GM13977 (cell line): ENCODE results near the gene CDK17.

Source experiments
- DNase-seq: peaks from one replicate; pipeline ENCODE4 v3.0.0; 2012; ENCODE audit warnings: low spot score
- in situ Hi-C: fragments of 300-500 bp; cut with MboI; formaldehyde crosslinking; loops from one replicate; pipeline ENCODE4 v1.12.0; 2022; ENCODE audit warnings: low sequenced_read_pairs, low pct_unique_long_range_greater_than_20kb, mixed read lengths, inconsistent platforms; ENCODE audit not compliant: unreplicated experiment
- TF ChIP-seq, protein P1 (sequence below): IDR thresholded peaks from 2 replicates; pipeline ENCODE4 v1.5.1; 2012; ENCODE audit warnings: mild to moderate bottlenecking, control low read depth; ENCODE audit not compliant: insufficient read depth; ENCODE audit errors: extremely low read depth, missing control alignments

CDK17 gene

GRCh38 chr12:96427269-96427729, 27.1 kb upstream of the CDK17 start:
- no peak for DNase-seq
- TF ChIP-seq, protein P1, sequence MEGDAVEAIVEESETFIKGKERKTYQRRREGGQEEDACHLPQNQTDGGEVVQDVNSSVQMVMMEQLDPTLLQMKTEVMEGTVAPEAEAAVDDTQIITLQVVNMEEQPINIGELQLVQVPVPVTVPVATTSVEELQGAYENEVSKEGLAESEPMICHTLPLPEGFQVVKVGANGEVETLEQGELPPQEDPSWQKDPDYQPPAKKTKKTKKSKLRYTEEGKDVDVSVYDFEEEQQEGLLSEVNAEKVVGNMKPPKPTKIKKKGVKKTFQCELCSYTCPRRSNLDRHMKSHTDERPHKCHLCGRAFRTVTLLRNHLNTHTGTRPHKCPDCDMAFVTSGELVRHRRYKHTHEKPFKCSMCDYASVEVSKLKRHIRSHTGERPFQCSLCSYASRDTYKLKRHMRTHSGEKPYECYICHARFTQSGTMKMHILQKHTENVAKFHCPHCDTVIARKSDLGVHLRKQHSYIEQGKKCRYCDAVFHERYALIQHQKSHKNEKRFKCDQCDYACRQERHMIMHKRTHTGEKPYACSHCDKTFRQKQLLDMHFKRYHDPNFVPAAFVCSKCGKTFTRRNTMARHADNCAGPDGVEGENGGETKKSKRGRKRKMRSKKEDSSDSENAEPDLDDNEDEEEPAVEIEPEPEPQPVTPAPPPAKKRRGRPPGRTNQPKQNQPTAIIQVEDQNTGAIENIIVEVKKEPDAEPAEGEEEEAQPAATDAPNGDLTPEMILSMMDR: no peak
- in situ Hi-C loops: no loop called here

DNA sequence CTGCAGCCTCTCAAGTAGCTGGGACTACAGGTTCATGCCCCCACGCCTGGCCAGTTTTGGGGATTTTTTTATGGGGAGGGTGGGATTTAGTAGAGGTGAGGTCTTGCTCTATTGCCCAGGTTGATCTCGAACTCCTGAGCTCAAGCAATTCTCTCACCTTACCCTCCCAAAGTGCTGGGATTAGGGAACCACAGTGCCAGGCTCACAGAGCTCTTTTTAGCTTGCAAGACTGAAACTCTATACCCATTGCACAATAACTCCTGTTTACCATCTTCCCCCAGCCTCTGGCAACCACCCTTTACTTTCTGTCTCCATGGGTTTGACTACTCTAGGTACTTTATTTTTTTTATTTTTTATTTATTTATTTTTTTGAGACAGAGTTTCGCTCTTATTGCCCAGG, 25.7 kb upstream of the CDK17 start:
- DNase-seq: no peak
- TF ChIP-seq, protein P1: no peak
- in situ Hi-C loops: no loop called here

- DNase-seq: no peak
- in situ Hi-C loops: no loop called here
These were observed 25.1 kb upstream of the CDK17 start for GRCh38 chr12:96425321-96425720.

DNA sequence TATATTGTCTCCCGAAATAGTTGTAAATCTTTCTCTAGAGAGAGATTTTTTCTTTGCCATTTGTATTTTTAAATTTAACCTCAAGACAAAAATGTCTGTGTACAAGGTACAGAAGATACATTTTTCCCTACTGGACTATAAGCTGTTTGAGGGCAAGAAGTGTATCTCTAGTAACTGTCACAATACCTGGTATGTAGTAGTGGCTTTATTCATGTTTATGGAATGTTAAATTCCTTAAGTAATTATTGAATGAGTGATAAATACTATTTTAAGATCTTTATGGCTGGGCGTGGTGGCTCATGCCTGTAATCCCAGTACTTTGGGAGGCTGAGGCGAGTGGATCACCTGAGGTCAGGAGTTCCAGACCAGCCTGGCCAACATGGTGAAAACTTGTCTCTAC, 24.4 kb upstream of the CDK17 start:
- TF ChIP-seq, protein P1: no peak
- no peak for DNase-seq
- in situ Hi-C loops: no loop called here

More at GRCh38 chr12:96425321-96425720, 25.1 kb upstream of the CDK17 start:
- TF ChIP-seq, protein P1: no peak

DNA sequence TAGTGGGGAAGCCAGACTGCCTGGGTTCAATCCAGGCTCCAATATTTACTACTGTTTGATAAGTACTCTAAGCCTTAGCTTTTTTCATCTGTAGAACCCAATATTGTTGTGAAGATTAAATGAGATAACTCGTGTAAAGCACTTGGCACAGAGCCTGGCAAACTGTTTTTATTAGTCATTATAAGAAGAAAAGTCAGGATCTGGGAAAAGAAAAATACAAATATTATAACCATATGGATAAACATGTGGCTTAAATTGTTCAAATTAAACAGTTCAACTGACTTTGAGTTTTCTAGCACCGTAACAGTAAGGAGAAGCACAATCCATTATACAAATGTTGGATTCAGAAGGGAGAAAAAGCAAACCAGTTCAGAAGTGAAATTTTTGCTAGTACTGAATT, 22.0 kb upstream of the CDK17 start:
- no peak for DNase-seq

GRCh38 chr12:96421014-96421413, 20.8 kb upstream of the CDK17 start:
- DNase-seq: no peak
- in situ Hi-C loops: no loop called here
- TF ChIP-seq, protein P1: no peak

More for the DNA sequence above, 22.0 kb upstream of the CDK17 start:
- in situ Hi-C loops: no loop called here
- TF ChIP-seq, protein P1: no peak
